GM03348 (cell line): ENCODE data around the gene FXYD4.

Experiments used
- DNase-seq: peaks from one replicate; pipeline ENCODE4 v3.0.0; 2012; ENCODE audit warnings: low spot score

The FXYD4 gene

DNA sequence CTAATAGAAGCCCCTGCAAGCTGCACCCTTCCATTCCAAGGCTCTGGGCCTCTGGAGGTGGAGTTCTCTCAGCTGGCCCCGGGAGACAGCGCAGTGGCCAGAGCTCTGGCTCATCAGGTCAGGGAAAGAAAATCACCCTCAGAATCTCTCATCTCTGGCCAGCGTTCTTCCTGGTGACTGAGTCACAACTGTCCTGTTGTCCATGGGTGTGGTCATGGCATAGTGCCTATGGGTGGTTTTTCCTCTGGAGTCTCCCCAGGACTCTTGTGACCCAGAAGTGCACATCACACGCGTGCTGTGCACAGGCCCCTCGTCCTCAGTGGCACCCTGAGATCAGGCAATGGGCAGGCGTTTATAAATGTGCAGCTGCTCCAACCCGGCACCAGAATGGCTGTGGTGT, 27.4 kb upstream of the FXYD4 start:
- DNase-seq, result no peak

DNA sequence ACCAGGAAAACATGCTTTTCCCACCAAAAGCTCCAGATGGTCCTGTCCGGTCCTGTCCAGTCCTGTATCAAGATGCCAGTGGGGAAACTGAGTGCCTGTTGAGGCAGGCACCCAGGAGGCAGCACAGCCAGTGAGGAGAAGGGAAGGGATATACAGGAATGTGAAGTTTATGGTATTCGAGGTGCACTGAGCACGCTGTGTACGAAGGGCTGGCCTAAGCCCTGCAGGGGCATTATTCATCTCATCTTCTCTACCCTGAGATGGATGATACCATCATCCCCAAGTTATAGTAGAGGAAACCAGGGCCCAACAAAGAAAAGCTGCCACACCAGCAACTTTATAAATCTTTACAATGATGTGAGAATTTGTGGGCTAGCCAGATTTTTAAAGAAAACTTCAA, 23.4 kb upstream of the FXYD4 start:
- no peak for DNase-seq

DNA sequence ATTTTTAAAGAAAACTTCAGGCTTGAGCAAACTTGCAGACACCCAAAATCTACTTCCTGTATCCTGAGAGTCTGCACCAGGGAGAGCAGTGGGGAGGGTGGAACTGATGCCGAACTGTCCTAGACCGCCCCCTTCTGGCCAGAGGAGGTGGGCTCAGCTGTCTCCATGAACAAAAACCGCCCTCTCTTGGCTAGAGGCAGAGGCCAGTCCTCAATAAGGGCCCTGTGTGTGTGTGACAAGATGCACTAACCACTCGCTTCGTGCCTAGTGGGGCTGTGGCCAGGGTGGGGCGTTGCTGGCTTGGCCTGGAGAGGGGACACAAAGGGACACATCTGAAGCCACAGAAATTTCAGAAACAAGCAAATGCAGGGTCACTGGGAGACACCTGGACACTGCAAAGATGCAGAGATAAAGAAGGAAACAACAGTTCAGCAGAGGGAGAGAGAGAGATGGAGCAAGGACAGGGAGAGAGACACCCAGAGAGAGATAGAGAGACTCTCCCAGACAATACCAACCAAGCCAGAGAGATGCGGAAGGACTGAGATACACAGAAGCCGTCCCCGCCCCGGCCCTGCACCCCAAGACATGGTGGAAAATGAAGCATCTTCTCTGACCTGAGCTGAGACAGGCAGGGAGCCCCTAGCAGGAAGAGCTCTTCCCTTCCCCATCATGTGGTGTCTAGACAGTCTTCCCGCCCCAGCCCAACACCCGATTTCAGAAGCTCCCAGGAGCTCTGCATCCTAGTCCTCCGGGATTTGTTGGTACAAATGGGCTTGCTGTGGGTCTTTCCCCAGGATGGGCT, 22.7 kb upstream of the FXYD4 start:
- peak; percentile 96 for DNase-seq

DNA sequence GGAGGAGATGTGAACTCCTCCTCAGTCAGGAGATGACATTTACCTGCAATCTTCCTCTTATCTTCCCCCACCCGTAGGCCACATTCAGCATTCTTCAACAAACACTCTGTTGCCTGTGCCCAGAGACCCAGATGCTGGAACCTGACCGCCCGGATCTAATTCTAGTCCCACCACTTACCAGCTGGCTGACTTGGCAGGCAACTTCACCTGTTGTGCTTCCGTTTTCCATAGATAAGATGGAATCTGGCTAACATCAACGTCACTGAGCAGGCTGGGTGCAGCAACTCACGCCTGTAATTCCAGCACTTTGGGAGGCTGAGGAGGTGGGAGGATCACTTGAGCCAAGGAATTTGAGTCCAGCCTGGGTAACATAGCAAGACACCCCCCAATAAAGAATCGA, 21.3 kb upstream of the FXYD4 start:
- no peak for DNase-seq

DNA sequence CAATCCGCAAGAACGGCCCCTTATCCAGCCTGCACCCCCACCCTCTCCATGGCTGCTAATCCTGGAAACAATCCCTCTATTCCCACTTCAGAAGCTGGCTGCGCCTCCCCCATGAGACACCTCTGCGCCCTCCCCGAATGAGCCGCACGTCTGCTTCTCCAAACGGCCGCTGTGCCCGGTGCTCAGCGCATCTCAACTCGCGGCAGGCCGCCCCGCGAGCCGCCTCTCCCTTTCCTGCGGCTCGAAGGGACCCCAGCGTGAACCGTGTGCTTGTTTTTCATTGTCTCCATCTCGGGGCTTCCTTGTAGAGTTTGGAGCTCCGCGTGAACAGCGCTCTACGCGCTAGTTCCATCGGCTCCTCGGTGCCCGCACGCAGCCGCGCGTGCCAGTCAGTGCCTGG, 20.8 kb upstream of the FXYD4 start:
- DNase-seq, result no peak

DNA sequence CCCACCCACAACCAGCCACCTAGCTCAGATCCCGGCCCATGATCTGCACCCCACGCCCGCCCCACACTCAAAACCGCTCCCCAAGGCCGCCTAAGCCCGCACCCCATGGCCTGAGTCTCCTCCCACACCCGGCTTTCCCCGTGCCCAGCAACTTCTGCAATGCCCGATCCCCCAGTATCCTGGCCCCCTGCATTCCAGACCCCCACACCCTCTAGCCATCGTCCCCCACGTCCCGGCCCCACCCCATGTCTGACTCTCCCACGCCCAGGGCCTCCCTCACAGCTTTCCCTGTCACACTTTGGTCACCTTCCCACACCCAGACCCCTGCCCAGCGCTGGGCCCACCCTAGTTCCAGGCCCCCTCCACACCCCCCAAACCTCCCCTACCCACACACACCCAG, 20.1 kb upstream of the FXYD4 start:
- no peak for DNase-seq

DNA sequence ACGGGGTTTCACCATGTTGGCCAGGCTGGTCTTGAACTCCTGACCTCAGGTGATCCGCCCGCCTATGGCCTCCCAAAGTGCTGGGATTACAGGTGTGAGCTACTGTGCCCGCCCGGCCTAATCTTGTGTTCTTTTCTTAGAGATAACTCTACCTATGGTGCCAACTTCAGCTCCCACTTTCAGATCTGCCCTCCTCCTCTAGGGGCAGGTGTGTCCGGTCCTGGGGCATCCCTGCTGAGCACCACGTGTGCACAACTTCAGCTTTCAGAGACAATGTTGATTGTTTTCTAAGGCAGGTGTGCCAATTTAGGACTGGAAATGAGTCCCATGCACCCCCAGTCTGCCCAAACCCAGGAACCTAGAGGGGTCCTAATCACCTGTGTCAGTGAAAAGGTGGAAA, 18.5 kb upstream of the FXYD4 start:
- no peak for DNase-seq

DNA sequence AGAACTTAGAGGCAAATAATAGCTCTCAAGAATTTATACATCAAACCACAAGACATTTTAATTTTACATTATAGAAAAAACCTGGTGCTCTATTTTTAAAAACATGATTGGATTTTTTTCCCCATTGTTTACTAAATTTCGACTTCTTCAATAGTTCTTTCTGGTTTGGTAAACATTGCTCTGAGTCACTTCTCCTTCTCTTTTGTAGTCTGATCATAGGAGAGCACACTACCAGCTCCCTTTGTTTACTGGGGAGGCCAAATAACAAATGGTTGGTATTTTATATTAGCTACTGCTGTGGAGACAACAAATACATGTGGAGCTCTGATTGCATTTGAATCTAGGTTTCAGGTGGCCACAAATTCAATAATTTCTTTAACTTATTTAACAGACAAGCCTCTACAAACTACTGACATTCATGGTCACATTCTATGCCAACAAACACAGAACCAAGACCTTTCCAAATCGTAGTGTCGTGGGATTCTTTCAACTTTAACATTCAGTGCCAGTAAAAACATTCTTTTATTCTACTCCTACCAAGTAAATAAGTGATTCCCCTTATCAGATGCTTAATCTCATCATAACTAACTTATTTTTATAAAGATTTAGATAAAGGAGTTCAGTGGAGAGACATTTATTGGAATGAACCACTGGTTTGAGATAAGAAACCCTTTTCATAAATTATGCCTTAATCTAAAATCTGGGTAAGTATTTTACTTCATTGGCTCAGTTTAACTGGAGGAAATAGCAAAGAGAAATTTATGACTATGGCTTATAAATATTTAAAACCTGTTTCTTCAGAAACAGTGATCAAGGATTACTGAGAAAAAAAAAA, 17.7 kb upstream of the FXYD4 start:
- DNase-seq, result no peak

DNA sequence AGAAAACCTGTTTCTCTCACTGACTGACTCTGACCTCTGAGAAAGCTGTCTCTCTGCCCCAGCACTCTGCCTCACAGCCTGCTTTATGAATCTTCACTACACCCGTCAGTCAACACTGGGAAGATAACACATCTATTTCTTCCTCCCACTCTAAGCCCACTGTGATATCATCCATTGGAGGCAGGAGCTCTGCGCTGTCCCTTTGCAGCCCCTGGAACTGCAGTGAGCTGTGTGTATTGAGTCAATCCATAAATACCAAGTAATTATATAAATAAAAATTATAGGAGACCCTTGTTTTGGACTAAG, 17.2 kb upstream of the FXYD4 start:
- DNase-seq, result no peak

DNA sequence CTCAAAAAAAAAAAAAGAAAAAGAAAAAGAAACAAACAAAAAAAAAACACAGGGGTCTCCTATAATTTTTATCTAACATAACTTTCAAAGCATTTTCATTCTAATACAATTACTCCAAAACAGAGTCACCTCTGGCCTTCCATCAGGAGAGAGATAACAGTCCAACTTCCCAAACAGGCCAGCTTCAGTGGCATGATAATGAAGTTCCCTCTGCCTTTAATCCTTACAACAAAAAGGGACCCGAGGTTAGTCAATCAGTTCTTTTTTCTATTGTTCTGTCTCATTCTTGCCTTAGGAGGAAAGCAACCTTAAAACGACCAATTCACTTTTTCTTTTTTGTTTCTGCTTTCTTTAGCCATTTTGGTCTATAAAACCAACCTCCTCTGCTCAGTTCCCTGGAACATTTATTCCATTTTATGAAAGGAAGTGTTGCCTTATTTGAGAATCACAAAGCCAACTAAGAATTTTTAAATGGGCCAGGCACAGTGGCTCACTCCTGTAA, 16.5 kb upstream of the FXYD4 start:
- DNase-seq, result no peak

DNA sequence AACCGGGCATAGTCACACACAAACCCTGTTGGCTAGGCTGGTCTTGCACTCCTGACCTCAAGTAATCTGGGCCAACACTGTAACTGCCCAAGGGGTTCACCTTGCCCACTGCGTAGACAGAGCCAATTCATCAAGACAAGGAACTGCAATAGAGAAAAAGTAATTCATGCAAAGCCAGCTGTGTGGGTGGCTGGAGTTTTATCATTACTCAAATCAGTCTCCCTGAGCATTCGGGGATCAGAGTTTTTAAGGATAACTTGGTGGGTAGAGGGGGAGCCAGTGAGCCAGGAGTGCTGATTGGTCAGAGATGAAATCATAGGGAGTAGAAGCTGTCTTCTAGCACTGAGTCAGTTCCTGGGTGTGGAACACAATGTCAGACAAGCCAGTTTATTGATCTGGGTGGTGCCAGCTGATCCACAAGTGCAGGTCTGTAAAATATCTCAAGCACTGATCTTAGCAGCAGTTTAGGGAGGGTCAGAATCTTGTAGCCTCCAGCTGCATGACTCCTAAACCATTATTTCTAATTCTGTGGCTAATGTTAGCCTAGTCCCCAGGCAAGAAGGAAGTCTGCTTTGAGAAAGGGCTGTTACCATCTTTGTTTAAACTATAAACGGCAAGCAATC, 15.6 kb upstream of the FXYD4 start:
- DNase-seq, result no peak

DNA sequence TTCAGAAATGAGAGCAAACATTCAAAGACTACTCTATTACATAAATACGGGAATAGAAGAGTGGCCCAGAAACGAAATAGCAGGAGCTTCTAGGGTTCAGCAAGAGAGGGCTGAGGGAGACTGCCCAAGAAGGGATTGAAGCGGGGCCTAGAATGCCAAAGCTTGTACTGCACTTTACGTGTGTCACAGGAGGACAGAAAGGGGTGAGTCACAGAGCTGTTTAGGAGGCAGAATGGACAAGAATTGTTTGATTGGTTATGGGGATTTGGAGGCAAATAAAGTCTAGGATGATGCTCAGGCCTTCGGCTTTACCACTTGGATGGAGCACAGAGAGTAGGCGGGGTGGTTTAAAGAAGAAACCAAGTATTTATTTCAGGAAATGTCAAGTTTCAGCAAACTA, 11.3 kb upstream of the FXYD4 start:
- DNase-seq, result no peak

DNA sequence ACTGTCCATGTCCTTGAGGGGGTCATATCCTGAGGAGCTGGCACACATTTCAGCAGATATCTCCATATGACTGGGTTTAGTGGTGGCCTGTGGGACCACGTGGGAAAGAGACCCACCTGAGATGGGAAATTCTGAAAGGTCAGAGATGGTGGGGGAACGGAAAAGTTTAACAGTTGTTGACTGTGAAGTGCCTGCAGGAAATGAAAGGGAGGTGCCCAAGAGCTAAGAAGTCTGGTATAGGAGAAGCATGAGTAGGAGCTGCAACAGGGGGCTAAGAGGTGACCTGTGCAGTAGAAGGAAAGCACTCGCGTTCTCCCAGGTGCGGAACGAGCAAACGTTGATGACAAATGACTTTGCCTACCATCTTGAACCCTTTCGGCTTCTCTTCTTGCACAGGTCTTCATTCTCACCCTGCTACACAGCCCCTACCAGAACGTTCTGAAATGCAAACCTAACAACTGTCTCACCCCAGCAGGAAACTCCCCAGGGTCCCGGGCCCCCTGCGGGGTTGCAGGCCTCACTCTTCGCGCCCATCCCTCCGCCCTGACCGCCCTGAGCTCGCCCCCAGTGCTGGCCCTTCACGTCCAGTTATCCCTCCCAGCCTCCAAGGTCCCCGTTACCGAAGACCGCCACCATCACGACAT, 9.8 kb upstream of the FXYD4 start:
- DNase-seq, result no peak

DNA sequence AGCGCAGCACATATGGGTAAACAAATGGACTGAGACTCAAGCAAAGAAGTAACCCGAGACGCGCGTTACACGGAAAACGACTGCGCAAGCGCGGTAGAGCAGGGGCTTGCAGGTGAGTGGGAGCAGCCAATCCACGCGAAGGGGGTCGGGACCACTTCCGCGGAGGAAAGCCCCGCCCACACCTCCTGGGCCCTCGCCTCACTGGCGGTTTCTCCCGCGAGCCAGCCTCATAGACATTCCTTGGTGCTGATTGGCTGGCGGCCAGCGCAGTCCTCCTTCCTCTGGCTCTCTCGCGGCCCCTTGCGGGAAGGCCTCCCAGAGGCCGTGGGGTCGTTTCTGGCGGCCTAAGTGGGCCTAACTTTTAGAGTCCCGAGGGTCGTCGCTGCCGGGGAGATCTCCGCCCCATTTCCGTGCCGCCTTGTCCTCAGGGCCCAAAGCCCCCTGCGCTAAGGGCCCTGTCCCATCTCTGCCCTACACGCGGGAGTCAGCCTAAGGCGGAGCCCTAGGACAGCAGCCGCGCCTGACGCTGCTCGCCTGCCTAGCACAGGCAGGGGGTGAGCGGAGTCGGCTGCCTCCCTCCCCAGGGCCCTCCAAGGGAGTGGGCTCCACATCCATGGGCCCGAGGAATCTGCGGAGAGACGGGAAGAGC, 9.1 kb upstream of the FXYD4 start:
- peak; percentile 89 for DNase-seq

DNA sequence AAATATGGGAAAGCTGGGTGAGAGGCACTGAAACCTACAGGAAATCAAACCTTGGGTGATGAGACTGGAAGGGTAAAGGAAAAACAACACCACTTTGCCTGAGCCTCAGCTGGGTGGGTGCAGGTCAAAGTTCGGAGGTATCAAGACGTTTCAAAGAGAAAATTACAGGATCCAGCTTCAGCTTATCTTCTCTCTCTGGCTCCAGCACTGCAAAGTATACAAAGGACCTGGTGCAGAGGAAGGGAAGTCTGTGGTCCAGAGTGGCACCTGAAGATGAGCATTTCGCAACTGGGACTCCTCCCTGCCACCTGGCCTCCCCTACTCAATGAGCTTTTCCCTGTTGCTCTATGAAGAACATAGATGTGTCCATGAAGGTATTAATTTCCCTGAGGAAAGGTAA, 6.4 kb upstream of the FXYD4 start:
- DNase-seq, result no peak

DNA sequence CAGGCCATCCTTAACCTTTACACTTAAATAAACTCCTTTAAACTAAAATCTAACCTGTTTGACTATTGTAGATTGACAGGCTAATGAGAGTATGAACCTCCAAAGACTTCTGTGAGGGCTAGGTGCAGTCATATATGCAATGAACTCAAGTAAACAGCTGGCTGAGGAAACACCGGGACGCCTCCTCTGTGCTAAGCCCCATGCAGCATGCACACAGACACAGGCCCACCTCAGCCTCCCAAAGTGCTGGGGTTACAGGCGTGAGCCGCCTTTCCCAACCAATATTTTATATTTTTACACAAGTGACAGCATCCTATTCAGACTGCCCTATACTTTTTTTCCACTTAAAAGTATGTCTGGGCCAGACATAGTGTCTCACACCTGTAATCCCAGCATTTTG, 1.5 kb upstream of the FXYD4 start:
- no peak for DNase-seq

DNA sequence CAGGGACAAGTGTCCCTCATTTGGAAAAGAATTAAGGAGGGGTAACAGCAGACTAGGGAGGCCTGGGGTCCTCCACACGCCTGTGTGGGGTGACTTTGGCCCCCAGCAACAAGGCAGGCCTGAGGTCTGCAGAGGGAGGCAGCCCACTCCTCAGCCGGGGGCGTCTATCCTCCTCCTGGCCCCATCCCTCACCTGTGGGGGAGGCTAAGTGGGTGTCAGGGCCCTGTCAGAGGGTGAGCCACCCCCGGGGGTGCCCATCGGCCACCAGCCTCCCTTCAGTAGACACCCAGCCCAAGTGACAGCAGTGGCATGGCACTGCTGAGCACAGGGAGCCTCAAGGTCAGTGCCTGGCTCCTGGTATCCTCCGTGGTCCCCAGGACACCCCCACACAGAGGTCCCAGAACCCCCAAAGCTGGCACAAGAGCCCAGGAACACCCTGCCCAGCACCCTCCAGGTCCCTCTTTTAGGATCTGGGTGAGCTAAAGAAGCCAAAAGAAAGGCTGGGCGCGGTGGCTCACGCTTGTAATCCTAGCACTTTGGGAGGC, 693 bp upstream of the FXYD4 start:
- DNase-seq, result no peak

DNA sequence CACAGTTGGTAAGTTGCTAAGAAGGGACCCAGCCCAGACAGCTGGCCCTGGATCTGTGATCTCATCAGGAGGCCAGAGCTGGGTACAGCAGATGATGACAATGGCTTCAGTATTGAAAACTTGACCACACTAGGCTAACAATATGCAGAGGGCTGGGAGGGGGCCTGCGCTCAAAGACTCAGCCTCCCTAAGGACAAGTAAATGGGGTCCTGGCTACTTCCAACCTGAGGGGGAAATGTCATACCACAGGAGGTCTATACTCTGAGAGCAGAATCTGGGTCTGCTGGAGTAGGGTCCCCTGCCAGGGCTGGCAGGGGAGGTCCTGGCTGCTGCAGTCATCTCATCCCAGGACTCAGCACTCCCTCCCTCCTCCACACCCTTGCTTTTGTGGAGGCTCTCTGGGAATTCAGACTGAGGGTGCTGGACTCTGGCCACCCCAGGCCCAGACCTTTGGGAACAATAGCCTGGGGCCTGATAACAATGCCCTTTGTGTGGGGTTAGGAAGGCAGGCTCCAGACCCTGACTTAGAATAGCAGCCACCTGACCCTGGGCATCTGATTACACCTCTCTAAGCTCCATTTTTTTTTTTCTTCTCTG, 1.4 kb downstream of the FXYD4 start:
- no peak for DNase-seq

DNA sequence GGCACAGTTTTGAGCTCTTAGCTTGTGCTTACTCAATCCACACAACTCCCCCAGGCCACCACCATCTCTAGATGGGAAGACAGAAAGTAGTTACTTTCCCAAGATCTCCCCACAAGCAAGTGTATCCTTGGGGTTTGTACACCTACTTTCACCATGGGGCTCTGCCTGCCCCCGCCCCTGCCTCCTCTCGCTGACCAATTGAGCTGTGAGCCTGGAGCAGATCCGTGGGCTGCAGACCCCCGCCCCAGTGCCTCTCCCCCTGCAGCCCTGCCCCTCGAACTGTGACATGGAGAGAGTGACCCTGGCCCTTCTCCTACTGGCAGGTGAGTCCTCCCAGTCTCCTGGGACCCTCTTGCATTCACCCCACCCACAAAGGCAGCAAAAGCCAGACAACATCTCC, 2.0 kb downstream of the FXYD4 start:
- DNase-seq, result no peak

DNA sequence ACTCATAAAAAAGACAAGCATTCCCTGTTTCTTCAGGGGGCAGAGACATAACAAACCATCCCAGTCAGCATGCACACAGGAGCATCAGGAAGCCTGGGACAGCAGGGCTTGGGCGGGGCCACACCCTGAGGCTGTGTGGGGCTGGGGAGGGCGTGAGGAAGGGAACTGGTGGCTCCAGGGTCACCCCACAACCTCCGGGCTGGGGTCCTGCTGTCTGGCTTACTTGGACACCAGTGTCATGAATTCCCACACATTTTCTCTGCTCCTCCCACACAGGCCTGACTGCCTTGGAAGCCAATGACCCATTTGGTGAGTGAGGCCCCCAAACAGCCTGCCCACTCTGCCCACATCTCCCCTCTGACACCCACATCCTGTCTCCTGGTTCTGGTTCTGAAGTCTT, 2.8 kb downstream of the FXYD4 start:
- DNase-seq, result no peak

DNA sequence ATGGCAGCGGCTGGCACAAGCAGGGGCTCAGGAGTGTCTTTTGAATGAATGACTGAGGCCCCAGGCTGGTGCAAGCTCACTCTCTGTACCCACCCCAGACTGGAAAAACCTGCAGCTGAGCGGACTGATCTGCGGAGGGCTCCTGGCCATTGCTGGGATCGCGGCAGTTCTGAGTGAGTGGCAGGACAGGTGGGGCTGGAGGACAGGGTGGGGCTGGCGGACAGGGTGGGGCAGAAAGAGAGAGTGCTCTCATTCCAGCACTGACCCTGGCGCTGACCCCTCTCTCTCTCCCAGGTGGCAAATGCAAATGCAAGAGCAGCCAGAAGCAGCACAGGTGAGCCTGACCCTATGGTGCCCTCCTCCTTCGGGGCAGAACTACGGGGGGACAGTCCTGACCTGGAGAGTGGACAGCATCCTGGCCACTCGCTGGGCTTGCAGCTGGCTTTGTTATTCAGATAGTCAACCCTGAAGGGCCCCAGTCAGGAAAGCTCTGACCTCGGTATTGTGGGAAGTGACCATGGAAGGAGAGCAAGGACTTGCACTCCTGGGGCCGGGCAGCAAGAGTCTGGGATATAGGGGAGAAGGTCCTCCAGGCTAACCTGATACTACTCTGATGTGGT, 4.1 kb downstream of the FXYD4 start:
- DNase-seq, result no peak
